SK-N-SH (cell line): ENCODE measurements around the gene RBBP5. TPM values are rescaled to one million over a fixed set of nuclear protein-coding genes. Genes with fewer than 3 reads are reported as not detected.

ENCODE experiments used
- CTCF ChIA-PET: fragments of 300-600, 350-600 bp; formaldehyde crosslinking; extraction: SDS; loops from one replicate; lab custom pipeline; 2021; lab: Yijun Ruan, JAX
- POLR2A ChIA-PET: fragments of 350-600 bp; sonication (Branson Sonifier 250); formaldehyde crosslinking; extraction: SDS; loops from one replicate; lab custom pipeline; 2020; ENCODE audit warnings: antibody characterized with exemption, inconsistent platforms; lab: Yijun Ruan, JAX
- DNase-seq: peaks from one replicate; pipeline ENCODE4 v3.0.0; 2012
- H2AFZ ChIP-seq: fragments of 200-600 bp; sonication (generic); 2 replicates; pipeline ENCODE4 v1.8.1; 2016; ENCODE audit warnings: antibody characterized with exemption, mild to moderate bottlenecking, low read depth
- H3F3A ChIP-seq: fragments of 200-600 bp; sonication (generic); replicated peaks from 2 replicates; pipeline ENCODE3; 2016; ENCODE audit warnings: antibody characterized with exemption, mild to moderate bottlenecking; ENCODE audit not compliant: insufficient read depth
- H3K27ac ChIP-seq, 2 experiments: fragments of 200-500 bp in 1 of 2; fragments of 200-600 bp in 1 of 2; sonication (Bioruptor generic) in 1 of 2; sonication (generic), shearing (Covaris generic) in 1 of 2; 2 replicates each; pipeline versions ENCODE4 v1.5.1 to v1.6.1; 2014 to 2016; ENCODE audit warnings: low read depth in 2 of 2, inconsistent platforms in 1 of 2, low read length in 1 of 2, mild to moderate bottlenecking in 1 of 2, mixed read lengths in 1 of 2
- H3K27me3 ChIP-seq: fragments of 200-600 bp; sonication (generic), shearing (Covaris generic); 2 replicates; pipeline ENCODE4 v1.6.1; 2016; ENCODE audit warnings: mixed run types; ENCODE audit not compliant: insufficient read depth
- H3K36me3 ChIP-seq, 2 experiments: fragments of 200-500 bp in 1 of 2; fragments of 200-600 bp in 1 of 2; sonication (Bioruptor generic) in 1 of 2; sonication (generic) in 1 of 2; replicated peaks in 1 of 2; 2 replicates each; pipeline versions ENCODE3 to v1.5.1; 2014 to 2016; ENCODE audit warnings: low read length in 1 of 2, mild to moderate bottlenecking in 1 of 2; ENCODE audit not compliant: insufficient read depth in 2 of 2, control insufficient read depth in 1 of 2
- H3K4me1 ChIP-seq, 2 experiments: fragments of 200-500 bp in 1 of 2; fragments of 200-600 bp in 1 of 2; sonication (Bioruptor generic) in 1 of 2; sonication (generic), shearing (Covaris generic) in 1 of 2; 2 replicates each; pipeline versions ENCODE4 v1.5.1 to v1.6.1; 2014 to 2016; ENCODE audit warnings: low read depth in 1 of 2, low read length in 1 of 2, mixed run types in 1 of 2; ENCODE audit not compliant: insufficient read depth in 2 of 2, control insufficient read depth in 1 of 2
- H3K4me2 ChIP-seq: fragments of 200-600 bp; sonication (generic), shearing (Covaris generic); 2 replicates; pipeline ENCODE4 v1.6.1; 2017; ENCODE audit warnings: mixed run types
- H3K4me3 ChIP-seq, 2 experiments: fragments of 200-500 bp in 1 of 2; fragments of 200-600 bp in 1 of 2; sonication (Bioruptor generic) in 1 of 2; sonication (generic), shearing (Covaris generic) in 1 of 2; 2 replicates each; pipeline versions ENCODE4 v1.5.1 to v1.8.1; 2014 to 2016; ENCODE audit warnings: low read depth in 2 of 2, inconsistent platforms in 1 of 2, low read length in 1 of 2, mild to moderate bottlenecking in 1 of 2, mixed read lengths in 1 of 2, moderate library complexity in 1 of 2
- H3K79me2 ChIP-seq: fragments of 200-600 bp; sonication (generic); 2 replicates; pipeline ENCODE4 v1.8.1; 2017; ENCODE audit warnings: mild to moderate bottlenecking; ENCODE audit not compliant: insufficient read depth
- H3K9ac ChIP-seq: fragments of 200-600 bp; sonication (generic); 2 replicates; pipeline ENCODE4 v1.6.1; 2017; ENCODE audit warnings: mixed run types
- H3K9me2 ChIP-seq: fragments of 200-600 bp; sonication (generic); 2 replicates; pipeline ENCODE4 v1.6.1; 2017; ENCODE audit warnings: mixed run types
- H3K9me3 ChIP-seq: fragments of 200-600 bp; sonication (generic); 2 replicates; pipeline ENCODE4 v1.6.1; 2017; ENCODE audit warnings: mixed run types, mild to moderate bottlenecking, moderate library complexity
- H4K20me1 ChIP-seq: fragments of 200-600 bp; sonication (generic); 2 replicates; pipeline ENCODE4 v1.6.1; 2017; ENCODE audit warnings: mild to moderate bottlenecking, mixed run types; ENCODE audit not compliant: insufficient read depth
- CTCF ChIP-seq: fragments of 200-600 bp; sonication (generic); IDR thresholded peaks from 2 replicates; pipeline ENCODE4 v1.6.1; 2017; ENCODE audit warnings: antibody characterized with exemption, mild to moderate bottlenecking, moderate library complexity
- EP300 ChIP-seq, 2 experiments: IDR thresholded peaks; 2 replicates each; pipeline versions ENCODE4 v1.4.0 to v1.6.1; 2012; ENCODE audit warnings: borderline replicate concordance in 1 of 2, low read depth in 1 of 2, low read length in 1 of 2
- EZH2phosphoT487 ChIP-seq: fragments of 200-600 bp; sonication (generic); IDR thresholded peaks from 2 replicates; pipeline ENCODE4 v1.6.1; 2017; ENCODE audit warnings: low read depth, mixed run types, mild to moderate bottlenecking, antibody characterized with exemption, moderate library complexity, borderline replicate concordance
- FOSL2 ChIP-seq: IDR thresholded peaks from 2 replicates; pipeline ENCODE4 v1.4.0; 2012; ENCODE audit warnings: low read depth, mild to moderate bottlenecking, moderate library complexity, borderline replicate concordance
- FOXM1 ChIP-seq: IDR thresholded peaks from 2 replicates; pipeline ENCODE4 v1.4.0; 2012; ENCODE audit warnings: low read depth, mild to moderate bottlenecking
- IRF3 ChIP-seq: fragments of 150-350 bp; IDR thresholded peaks from 2 replicates; pipeline ENCODE4 v1.6.1; 2016; ENCODE audit warnings: mild to moderate bottlenecking, low read depth, low read length
- MAX ChIP-seq: IDR thresholded peaks from 2 replicates; pipeline ENCODE4 v1.4.0; 2012; ENCODE audit warnings: low read depth
- MXI1 ChIP-seq: IDR thresholded peaks from 2 replicates; pipeline ENCODE4 v1.6.1; 2012; ENCODE audit warnings: mild to moderate bottlenecking, low read depth, low read length, improper control_type of control experiment
- RAD21 ChIP-seq: IDR thresholded peaks from 2 replicates; pipeline ENCODE4 v1.6.1; 2012; ENCODE audit warnings: mild to moderate bottlenecking, low read length
- RFX5 ChIP-seq: IDR thresholded peaks from 2 replicates; pipeline ENCODE4 v1.6.1; 2012; ENCODE audit warnings: mild to moderate bottlenecking, improper control_type of control experiment, low read length
- SIN3A ChIP-seq: IDR thresholded peaks from 2 replicates; pipeline ENCODE4 v1.6.1; 2012; ENCODE audit warnings: low read depth, mild to moderate bottlenecking, low read length, moderate library complexity, borderline replicate concordance
- SMC3 ChIP-seq: IDR thresholded peaks from 2 replicates; pipeline ENCODE4 v1.6.1; 2012; ENCODE audit warnings: low read depth, low read length, improper control_type of control experiment
- TCF12 ChIP-seq: IDR thresholded peaks from 2 replicates; pipeline ENCODE4 v1.4.0; 2012
- USF1 ChIP-seq: IDR thresholded peaks from 2 replicates; pipeline ENCODE4 v1.4.0; 2012; ENCODE audit warnings: low read depth, borderline replicate concordance
- USF2 ChIP-seq: fragments of 150-350 bp; IDR thresholded peaks from 2 replicates; pipeline ENCODE4 v1.6.1; 2017; ENCODE audit warnings: antibody characterized with exemption, low read length, low read depth, borderline replicate concordance
- YY1 ChIP-seq: IDR thresholded peaks from 2 replicates; pipeline ENCODE4 v1.4.0; 2012; ENCODE audit warnings: low read depth, mild to moderate bottlenecking
- ZBTB33 ChIP-seq: IDR thresholded peaks from 2 replicates; pipeline ENCODE4 v1.4.0; 2012; ENCODE audit warnings: low read depth, borderline replicate concordance
- WGBS: methylation state at CpG from one replicate; pipeline ENCODE4 v1.1.6; 2017; ENCODE audit warnings: low lambda C conversion rate; 5-methylcytosine and 5-hydroxymethylcytosine counted together
- polyA plus RNA-seq, 3 experiments: library from polyadenylated mRNA; depleted of rRNA; stranded (reverse); fragments of >200 nt; gene quantifications; 2 replicates each; pipeline ENCODE4 v1.2.3, GENCODE V29; 2012

The RBBP5 gene
- polyA plus RNA-seq, 1 of the 3 experiments (the other 2 are of a cell fraction): 5.7 TPM

GRCh38 chr1:205064741-205065316 is 56.9 kb downstream of the RBBP5 start:
- H3K27me3 ChIP-seq: no peaks in the 10 kb centered on the region
- no peak overlapping the region for H3K9ac ChIP-seq
- 67% methylated on average over 9 of the region's 9 CpGs for WGBS
- no peak overlapping the region for H3K4me2 ChIP-seq
- TF ChIP-seq USF1: no peak
- TF ChIP-seq MAX: no peak
- no peak for TF ChIP-seq RFX5
- TF ChIP-seq YY1: no peak
- no peak for TF ChIP-seq USF2
- no peak for TF ChIP-seq SMC3
- TF ChIP-seq FOXM1: no peak
- no peak for TF ChIP-seq MXI1
- no peak for TF ChIP-seq EP300 (IDR thresholded peaks at IDR 0.05; ENCODE audit: borderline replicate concordance in 1 of 2, low read depth in 1 of 2, low read length in 1 of 2)
- no peak for TF ChIP-seq EZH2phosphoT487
- no peak for TF ChIP-seq SIN3A
- no peak for TF ChIP-seq FOSL2
- TF ChIP-seq TCF12: no peak
- no peak for TF ChIP-seq ZBTB33
- no peak for TF ChIP-seq RAD21
- TF ChIP-seq CTCF: no peak
- no peak for TF ChIP-seq IRF3
- H3K79me2 ChIP-seq: no peaks in the 10 kb centered on the region
- no peaks in the 10 kb centered on the region for H3K36me3 ChIP-seq
- no peak overlapping the region for H3K4me3 ChIP-seq
- H2AFZ ChIP-seq: no peak overlapping the region
- H4K20me1 ChIP-seq: no peaks in the 10 kb centered on the region
- no peaks in the 10 kb centered on the region for H3F3A ChIP-seq
- H3K9me2 ChIP-seq: no peaks in the 10 kb centered on the region
- POLR2A ChIA-PET: no interaction called here
- H3K9me3 ChIP-seq: no peaks in the 10 kb centered on the region
- H3K4me1 ChIP-seq: peaks cover 0 to 5% of the 10 kb centered on the region in 2 experiments; a peak in 1 of 4 replicates
- no peak overlapping the region for H3K27ac ChIP-seq
- no peak for DNase-seq
- CTCF ChIA-PET: interaction anchor here (2.4 to 18.8 kb wide), 5 partner anchors 25 to 257 kb away, joined by 9 to 756 read pairs (median 55); partner anchors contain the start of gene CNTN2
